ENCODE measurements around the gene CLSTN2.

DNA sequence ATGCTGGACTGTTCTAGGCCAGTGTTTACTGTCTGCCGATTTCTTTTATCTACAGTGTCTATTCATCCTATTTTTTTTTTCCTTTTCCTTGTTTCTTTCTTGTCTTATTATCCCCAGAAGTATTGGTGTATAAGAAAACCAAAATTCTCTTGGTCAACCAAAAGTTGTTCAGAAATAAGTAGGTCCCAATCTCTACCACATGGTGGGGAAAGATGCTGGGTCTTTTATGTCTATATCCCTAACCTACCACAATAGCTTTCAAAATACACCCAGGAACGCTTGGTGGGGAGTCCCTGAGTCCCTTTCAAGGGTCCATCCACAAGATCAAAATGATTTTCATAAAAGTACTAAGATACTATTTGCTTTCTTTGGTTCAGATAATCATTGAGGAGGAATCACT is 225.6 kb downstream of the CLSTN2 start:
- TF ChIP-seq, protein P1, sequence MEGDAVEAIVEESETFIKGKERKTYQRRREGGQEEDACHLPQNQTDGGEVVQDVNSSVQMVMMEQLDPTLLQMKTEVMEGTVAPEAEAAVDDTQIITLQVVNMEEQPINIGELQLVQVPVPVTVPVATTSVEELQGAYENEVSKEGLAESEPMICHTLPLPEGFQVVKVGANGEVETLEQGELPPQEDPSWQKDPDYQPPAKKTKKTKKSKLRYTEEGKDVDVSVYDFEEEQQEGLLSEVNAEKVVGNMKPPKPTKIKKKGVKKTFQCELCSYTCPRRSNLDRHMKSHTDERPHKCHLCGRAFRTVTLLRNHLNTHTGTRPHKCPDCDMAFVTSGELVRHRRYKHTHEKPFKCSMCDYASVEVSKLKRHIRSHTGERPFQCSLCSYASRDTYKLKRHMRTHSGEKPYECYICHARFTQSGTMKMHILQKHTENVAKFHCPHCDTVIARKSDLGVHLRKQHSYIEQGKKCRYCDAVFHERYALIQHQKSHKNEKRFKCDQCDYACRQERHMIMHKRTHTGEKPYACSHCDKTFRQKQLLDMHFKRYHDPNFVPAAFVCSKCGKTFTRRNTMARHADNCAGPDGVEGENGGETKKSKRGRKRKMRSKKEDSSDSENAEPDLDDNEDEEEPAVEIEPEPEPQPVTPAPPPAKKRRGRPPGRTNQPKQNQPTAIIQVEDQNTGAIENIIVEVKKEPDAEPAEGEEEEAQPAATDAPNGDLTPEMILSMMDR (IDR thresholded peaks at IDR 0.05) = no peak
- no peak for TF ChIP-seq POLR2A (IDR thresholded peaks at IDR 0.05)
